ENCODE data around the gene ME1. TPM values are rescaled to one million over a fixed set of nuclear protein-coding genes. Genes with fewer than 3 reads are reported as not detected.

Gene ME1
- total RNA-seq, 1 donor from 2014 or later: 12.8 TPM

DNA sequence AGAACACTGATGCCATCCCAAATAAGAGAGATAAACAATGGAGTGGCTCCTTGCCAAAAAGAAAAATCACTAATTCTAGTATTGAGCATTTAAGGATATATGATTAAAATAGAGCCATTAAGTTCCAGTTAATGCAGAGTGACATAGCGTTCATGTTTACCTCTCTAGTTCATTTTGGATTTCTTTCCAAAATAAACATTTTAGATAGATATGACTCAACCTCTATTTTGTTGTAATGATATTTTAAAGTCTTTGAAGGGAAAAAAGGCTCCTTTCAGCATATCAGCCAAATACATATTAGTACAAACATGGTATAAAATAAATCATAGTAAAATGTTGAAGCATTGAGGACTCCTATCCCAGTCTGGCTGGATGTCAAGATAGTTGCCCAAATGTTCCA lies 204.3 kb downstream of the ME1 start:
- Histone ChIP-seq H3K36me3 (no peaks in the 10 kb centered on the region), H3K4me1 (no peaks in the 10 kb centered on the region), H3K27me3 (no peaks in the 10 kb centered on the region), H3K4me3 (no peak overlapping the region), H3K9me3 (no peaks in the 10 kb centered on the region), H3K27ac (no peak overlapping the region)
- no peak for DNase-seq (ENCODE audit: extremely low spot score in 2 of 2)
- intact Hi-C loops (cut with DNase I): loop anchor here (10.0 kb wide), 1 partner anchor 288 kb away; the partner anchor contains the start of gene PRSS35
- no peak for TF ChIP-seq POLR2A (IDR thresholded peaks at IDR 0.05)
- TF ChIP-seq CTCF (IDR thresholded peaks at IDR 0.05): no peak
- no peak for TF ChIP-seq POLR2AphosphoS5 (IDR thresholded peaks at IDR 0.05; ENCODE audit: insufficient read depth in 1 of 2, low read depth in 1 of 2)

- DNase-seq (ENCODE audit: extremely low spot score in 2 of 2): no peak
- TF ChIP-seq POLR2A (IDR thresholded peaks at IDR 0.05) (no peak), CTCF (IDR thresholded peaks at IDR 0.05) (peak in 2 of 3 experiments; percentile 26 to 31)
- no peaks in the 10 kb centered on the region for H3K9me3 ChIP-seq
- no peak overlapping the region for H3K4me3 ChIP-seq
- intact Hi-C loops (cut with DNase I): loop anchor here (10.0 kb wide), 1 partner anchor 293 kb away; the partner anchor contains the start of gene PRSS35
- no peak overlapping the region for H3K27ac ChIP-seq
- no peaks in the 10 kb centered on the region for H3K27me3 ChIP-seq
- H3K4me1 ChIP-seq: no peaks in the 10 kb centered on the region
- no peaks in the 10 kb centered on the region for H3K36me3 ChIP-seq
Measured at GRCh38 chr6:83221889-83222479, 208.9 kb downstream of the ME1 start.

DNA sequence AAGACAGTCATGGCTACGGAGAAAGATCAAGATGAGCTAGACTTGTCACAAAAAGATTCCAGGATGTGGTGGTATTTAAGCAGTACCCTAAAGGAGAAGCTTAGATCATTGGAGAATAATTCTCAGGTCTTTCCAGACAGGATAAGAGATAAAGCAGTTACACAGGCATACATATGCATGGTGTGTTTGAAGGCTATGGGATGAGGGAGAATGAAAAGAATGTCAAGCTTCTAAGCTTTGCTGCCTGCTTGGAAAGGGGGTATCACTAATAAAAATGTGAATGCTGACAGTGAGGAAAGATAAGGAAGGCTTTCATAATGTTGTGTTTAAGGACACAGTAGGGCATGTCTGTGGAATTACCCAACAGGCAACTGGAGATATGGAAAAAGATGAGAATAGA lies 209.6 kb downstream of the ME1 start:
- no peak overlapping the region for H3K4me3 ChIP-seq
- no peak overlapping the region for H3K27ac ChIP-seq
- TF ChIP-seq POLR2AphosphoS5 (IDR thresholded peaks at IDR 0.05; ENCODE audit: insufficient read depth in 1 of 2, low read depth in 1 of 2): no peak
- no peaks in the 10 kb centered on the region for H3K27me3 ChIP-seq
- intact Hi-C loops (cut with DNase I): loop anchor here (10.0 kb wide), 1 partner anchor 294 kb away; the partner anchor contains the start of gene PRSS35
- no peak for DNase-seq (ENCODE audit: extremely low spot score in 2 of 2)
- H3K36me3 ChIP-seq: no peaks in the 10 kb centered on the region
- H3K9me3 ChIP-seq: no peaks in the 10 kb centered on the region
- H3K4me1 ChIP-seq: no peaks in the 10 kb centered on the region

GRCh38 chr6:83220121-83220520 lies 210.7 kb downstream of the ME1 start:
- no peak overlapping the region for H3K27ac ChIP-seq
- H3K9me3 ChIP-seq: no peaks in the 10 kb centered on the region
- no peak for TF ChIP-seq CTCF (IDR thresholded peaks at IDR 0.05)
- TF ChIP-seq POLR2AphosphoS5 (IDR thresholded peaks at IDR 0.05; ENCODE audit: insufficient read depth in 1 of 2, low read depth in 1 of 2): no peak
- TF ChIP-seq POLR2A (IDR thresholded peaks at IDR 0.05): no peak
- intact Hi-C loops (cut with DNase I): loop anchor here (10.0 kb wide), 1 partner anchor 295 kb away; the partner anchor contains the start of gene PRSS35
- H3K36me3 ChIP-seq: no peaks in the 10 kb centered on the region
- no peaks in the 10 kb centered on the region for H3K4me1 ChIP-seq
- DNase-seq (ENCODE audit: extremely low spot score in 2 of 2): no peak
- H3K4me3 ChIP-seq: no peak overlapping the region
- H3K27me3 ChIP-seq: no peaks in the 10 kb centered on the region

GRCh38 chr6:83218646-83219045 lies 212.2 kb downstream of the ME1 start:
- Histone ChIP-seq H3K27me3 (no peaks in the 10 kb centered on the region), H3K4me1 (no peaks in the 10 kb centered on the region), H3K27ac (no peak overlapping the region), H3K4me3 (no peak overlapping the region), H3K9me3 (no peaks in the 10 kb centered on the region), H3K36me3 (no peaks in the 10 kb centered on the region)
- intact Hi-C loops (cut with DNase I): no loop called here
- TF ChIP-seq POLR2AphosphoS5 (IDR thresholded peaks at IDR 0.05; ENCODE audit: insufficient read depth in 1 of 2, low read depth in 1 of 2) (no peak), POLR2A (IDR thresholded peaks at IDR 0.05) (no peak), CTCF (IDR thresholded peaks at IDR 0.05) (no peak)
- DNase-seq (ENCODE audit: extremely low spot score in 2 of 2): no peak

All from vagina (tissue), 2 donors.